GM21576 (cell line): ENCODE results near the gene HEATR3.

Source experiments
- ATAC-seq: cut with Tn5 transposase; IDR thresholded peaks from one replicate; pipeline ENCODE4 v1.9.1; 2021; ENCODE audit warnings: mild to moderate bottlenecking, moderate library complexity; ENCODE audit not compliant: unreplicated experiment

The HEATR3 gene

DNA sequence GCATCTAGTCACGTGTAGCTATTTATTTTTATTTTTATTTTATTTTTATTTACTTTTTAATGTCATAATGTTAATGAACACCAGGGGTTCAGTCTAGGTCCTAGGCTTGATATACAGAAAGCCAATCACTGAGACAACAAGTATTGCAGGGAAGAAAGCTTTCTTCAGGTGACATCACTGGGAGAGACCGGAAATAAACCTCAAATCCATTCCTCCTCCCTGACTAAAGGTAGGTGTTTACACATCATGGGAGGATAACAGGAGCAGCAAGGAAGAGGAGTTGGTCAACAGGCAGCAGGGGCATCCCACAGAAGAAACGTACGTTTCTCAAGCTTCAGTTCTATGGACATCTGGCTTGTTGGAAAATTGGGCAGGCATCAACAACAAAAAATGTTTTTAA, 9.5 kb upstream of the HEATR3 start:
- ATAC-seq: no peak

DNA sequence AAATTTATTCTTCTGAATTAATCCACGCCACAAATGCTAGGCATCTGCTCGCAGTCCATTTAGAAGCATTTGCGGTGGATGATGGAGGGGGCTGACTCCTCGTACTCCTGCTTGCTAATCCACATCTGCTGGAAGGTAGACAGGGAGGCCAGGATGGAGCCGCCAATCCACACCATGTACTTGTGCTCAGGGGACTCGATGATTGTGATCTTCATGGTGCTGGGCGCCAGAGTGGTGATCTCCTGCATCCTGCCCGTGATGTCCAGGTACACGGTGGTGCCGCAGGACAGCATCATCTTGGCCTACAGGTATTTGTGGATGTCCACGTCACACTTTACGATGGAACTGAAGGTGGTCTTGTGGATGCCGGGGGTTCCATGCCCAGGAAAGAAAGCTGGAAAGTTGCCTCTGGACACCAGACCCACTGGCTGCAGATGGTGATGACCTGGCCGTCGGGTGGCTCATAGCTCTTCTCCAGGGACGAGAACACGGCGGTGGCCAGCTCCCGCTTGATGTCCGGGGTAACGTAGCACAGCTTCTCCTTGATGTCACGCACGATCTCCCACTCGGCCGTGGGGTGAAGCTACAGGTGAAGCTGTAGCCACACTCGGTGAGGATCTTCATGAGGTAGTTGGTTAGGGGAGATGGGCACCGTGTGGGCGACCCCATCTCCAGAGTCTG, 7.5 kb upstream of the HEATR3 start:
- no peak for ATAC-seq

DNA sequence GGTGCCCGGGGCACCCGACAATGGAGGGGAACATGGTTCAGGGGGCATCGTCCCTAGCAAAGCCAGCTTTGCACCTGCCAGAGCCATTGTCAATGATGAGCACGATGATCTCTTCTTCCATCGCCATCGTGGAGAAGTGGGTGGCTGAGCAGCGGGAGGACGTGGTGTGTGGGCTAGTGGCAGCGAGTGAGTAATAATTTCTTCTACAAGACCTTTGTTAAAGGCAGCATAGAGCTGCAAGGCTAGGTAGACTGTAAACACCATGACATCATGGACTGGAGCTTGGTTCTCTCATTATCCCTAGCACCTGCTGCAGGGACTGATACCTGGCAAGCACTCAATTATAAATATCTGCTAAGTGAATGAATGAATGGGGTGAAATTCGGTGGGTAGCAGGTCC, 6.7 kb upstream of the HEATR3 start:
- ATAC-seq: no peak

DNA sequence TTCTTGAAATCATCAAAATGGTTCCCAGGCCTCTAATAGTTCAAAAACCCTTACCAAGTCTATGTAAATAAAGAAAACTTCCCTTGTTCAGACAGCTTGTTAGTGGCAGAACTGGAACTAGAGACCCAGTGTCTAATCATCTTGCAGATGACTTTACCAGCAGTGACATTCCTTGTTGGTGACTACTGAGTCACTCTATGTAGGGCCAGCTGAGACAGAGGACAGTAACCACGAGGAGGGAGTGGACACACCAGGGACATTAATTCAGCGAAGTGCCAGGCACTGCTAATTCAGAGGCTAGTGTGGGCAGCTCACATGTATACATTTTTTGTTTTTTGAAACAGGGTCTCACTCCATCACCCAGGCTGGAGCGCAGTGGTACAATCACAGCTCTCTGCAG, 6.1 kb upstream of the HEATR3 start:
- ATAC-seq: no peak

DNA sequence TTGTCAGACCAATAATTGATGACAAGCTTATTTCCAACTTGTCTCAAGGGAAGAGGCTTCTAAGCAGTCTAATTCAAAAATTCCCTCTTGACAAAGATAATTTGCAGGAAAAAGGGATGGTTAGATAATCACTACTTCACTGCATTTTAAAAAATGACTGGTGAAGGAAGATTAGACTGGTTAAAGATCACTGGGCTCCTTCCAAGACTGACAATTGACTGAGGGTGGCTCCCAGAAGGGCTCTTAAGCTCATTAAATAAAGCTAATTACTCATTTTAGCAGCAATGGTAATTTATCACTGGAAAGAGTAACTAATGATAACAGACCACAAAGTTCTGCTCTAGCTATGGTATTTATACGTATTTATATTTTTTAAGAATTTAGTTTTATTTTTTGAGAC, 4.4 kb upstream of the HEATR3 start:
- ATAC-seq: no peak

DNA sequence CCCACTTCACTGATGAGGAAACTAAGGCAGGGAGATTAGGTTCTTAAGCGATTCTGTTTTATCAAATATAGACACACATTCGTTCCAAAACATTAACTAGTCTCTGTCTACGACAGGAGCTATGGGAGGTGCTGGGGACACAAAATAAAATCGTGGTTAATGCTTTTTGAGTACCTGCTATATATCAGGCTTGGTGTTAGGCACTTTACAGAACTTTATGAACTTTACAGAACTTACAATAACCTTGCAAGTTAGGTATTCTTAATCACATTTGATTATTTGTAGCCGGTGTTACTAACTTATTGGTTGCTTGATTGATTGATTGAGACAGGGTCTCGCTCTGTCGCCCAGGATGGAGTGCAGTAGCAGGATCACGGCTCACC, 538 bp upstream of the HEATR3 start:
- no peak for ATAC-seq

DNA sequence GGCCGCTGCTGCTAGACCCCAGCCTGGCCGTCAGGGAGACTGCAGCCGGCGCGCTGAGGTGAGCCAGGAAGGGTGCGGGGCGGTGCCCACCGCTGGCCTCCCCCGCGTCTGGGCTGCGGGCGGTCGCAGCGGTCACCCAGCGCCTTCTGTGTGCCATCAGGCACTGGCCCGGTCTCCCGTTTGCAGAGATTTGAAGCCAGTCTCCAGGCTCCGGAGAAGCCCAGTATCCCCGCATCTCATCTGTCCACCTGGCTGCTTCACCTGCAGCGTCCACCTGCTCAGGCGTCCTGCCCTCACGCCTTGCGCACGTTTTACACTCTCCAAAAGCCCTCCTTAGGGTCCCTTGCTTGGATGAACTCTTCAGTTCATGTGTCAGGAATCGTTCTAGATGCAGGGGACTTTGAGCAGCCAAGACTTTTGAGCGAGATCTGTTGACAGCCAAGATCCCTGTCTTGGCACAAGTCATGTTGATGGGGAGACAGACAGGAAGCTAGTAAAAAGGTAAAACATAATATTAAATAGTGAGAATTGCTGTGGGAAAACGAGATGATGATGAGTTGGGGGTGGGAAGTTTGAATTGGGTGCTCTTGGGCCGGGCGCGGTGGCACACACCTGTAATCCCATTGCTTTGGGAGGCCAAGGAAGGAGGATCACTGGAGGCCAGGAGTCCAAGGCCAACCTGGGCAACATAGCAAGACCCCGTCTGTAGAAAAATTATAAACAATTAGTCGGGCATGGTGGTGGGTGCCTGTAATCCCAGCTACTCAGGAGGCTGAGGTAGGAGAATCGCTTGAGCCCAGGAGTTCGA, 916 bp downstream of the HEATR3 start:
- no peak for ATAC-seq

DNA sequence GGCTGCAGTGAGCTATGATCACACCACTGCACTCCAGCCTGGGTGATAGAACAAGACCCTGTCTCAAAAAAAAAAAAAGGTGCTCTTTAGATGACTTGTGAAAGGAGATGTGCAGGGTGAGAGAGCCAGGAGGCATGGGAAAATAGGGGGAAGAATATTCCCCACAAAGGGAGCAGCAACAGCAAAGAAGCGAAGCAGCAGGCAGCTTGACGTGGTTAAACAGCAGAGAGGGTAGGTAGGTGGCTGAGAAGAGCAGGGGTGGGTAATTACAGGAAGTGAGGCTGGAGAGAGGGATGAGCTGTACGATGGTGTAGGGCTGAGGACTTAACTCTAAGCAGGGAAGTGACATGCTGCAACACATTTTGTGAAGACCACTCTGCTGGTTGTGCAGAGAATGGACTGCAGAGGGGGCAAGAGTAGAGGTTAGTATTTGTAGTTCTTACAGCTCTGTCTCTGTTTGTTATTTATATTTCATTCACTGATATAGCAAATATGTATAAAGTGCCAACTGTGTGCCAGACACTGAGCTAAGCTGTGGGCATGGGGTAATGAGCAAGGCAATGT, 1.6 kb downstream of the HEATR3 start:
- ATAC-seq: peak; percentile 36

DNA sequence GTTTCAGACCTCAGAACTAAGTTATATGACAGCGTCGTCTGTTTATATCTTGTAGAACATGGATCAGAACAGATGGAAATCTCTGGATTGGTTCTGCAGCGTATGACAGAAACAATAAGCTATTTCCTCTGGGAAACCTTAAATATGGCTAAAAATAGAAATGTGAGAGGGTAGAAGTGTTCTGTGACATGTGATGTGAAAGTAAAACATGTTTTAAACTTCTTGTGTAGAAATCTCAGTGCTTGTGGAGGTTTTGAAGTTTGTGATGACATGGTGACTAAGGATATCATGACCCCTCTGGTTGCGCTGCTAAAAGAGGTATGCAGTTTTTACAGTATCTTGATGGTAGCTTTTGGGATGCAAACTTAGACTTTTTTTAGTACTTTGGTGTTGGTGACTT, 2.8 kb downstream of the HEATR3 start:
- no peak for ATAC-seq

DNA sequence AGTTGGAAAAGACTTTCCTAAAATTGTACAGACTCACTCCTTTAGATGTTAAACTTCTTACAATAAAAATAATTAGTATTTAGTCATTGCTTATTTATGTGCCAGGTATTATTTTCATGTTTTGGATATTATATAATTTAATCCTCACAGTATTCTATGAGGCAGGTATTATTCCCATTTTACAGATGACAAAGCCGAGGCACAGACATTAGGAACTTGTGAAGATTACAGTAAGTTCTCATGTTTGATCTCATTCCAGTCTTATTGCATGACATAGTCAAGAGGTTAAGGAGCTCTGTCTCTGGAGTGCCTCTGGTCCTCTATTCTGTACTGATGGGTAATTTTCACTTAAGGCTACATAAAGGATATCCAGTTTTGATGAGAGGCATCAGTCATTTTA, 3.3 kb downstream of the HEATR3 start:
- no peak for ATAC-seq

DNA sequence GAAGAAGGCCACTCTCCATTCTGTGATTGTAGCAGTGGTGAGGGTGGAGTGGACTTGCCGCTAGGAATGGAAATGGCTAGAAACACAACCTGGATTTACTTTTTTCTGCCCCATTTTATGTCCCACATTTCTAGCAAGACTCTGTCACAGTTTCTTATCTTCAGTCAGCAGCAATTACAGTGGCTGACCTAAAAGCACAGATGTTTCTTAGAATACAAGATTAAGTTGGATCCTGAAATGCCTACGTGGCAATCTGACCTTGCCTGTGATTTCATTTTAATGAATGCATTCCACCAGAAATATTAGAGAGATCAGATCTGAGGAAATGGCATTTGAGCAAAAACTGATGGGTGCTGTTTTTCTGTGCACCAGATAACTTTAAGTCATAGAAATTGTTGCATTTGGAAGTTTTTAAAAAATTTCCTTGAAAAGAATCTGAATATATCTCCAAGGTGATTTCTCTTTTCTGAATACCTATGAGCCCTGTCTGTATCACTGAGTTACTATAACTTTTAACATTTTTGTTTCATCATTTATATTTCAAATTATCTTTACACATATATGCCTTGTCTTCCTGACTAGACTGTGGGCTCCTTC, 5.4 kb downstream of the HEATR3 start:
- no peak for ATAC-seq

DNA sequence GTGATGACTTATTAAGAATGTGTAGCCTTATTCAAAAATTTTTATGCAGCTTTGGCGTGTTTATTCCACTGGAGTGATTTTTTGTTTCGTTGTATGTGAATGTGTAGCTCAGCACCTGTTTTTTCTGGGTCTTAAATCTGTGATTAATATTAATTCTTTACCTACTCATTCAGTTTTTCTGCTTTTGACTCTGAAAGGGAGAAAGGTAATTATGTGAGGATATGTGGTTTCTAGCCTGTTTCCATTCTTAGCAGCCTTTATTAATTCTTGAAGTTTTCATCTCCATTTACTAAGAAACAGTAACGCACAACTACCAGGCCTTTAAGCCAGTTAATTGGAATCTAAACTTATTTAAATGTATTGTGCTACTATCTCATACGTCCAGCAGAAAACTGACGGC, 7.0 kb downstream of the HEATR3 start:
- no peak for ATAC-seq

DNA sequence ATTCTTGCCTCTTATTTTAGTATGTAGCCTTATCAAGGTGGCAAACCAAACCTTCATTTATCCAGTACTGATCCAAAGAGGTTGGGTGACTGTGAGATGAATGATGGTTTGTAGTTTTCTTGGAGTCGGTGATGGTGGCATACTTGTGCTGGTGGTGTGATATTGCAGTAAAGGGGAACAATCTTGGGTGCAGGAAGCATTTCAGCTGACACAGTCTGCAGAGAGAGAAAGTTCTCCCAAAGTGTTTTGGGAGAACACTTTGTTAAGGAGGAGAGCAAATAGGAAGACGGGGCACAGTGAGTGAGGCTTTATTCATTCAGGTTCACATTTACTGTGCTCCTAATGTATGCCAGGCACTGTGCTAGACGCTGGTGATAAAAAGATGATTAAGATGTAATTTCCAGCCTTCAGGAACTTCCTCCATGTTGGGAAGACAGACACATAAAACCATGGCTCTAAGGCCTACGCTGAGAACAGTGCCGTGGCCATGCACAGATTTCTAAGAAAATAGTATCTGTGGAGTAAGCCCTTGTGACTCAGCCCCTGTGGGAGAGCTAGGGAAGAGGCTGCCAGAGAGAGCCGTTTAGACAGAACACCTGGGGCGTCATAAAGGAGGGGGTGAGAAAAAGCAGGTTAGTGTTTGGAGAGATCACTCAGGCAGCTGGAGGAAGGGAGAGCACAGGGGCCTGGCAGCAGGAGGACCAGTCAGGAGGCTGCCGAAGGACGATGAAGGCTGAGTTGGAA, 13.8 kb downstream of the HEATR3 start:
- ATAC-seq: no peak

DNA sequence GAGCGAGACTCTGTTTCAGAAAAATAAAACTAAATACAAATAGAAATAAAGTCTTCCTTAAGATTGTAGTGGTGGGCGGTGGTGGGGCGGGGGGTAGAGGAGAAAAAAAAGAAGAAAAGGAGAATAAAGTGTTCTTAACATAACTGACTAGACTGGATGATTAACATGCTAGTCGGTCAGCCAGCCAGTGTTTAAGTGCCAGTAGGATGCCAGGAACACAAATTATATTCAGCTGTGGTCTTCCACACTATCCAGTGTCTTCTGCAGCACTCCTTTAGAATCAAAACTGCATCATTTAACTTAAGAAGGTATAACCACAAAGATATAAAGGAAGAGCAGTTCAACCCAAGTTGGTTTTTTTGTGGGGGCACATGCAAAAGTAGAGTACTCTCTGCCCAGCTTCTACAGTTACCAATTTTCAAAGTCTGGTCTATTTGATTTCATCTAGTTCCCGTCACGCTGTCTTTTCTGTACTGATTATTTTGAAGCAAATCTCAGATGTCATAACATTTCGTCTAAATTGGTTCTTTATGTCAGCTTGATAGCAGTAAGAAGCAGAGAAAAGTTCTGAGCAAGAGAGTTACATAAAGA, 15.8 kb downstream of the HEATR3 start:
- no peak for ATAC-seq

DNA sequence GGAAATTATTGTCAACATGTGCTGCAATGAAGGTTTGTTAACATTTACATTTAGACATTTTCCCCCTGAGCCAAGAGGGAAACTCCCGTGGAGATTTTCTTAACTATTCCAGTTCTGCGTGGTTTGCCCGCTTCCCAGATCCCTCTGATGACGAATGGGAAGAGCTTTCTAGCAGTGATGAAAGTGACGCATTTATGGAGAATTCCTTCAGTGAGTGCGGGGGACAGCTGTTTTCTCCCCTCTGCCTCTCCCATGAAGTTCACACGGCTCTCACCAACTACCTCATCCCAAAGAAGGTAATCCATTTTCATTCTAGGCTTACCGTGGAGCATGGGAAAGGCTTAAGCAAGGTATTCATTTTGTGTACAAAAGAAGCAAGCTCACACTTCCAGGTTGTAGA, 18.2 kb downstream of the HEATR3 start:
- ATAC-seq: no peak

DNA sequence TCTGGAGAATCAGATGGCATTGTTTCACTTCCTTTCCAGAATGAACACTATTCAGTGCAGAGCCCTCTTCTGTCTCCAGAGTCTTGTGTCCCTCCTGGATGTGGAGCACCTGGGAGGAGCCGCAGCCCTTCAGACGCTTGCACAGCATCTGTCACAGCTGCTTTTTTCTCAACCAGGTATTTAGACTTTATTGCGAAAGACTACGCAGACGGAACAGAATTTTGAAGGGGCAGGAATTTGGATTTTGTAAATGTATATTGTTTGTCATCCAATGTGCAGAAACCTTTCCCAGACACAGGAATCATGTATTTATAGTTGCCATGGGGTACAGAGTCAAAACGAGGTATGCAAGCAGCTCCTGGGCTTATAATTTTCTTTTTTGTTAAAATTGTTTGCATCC, 20.4 kb downstream of the HEATR3 start:
- no peak for ATAC-seq

DNA sequence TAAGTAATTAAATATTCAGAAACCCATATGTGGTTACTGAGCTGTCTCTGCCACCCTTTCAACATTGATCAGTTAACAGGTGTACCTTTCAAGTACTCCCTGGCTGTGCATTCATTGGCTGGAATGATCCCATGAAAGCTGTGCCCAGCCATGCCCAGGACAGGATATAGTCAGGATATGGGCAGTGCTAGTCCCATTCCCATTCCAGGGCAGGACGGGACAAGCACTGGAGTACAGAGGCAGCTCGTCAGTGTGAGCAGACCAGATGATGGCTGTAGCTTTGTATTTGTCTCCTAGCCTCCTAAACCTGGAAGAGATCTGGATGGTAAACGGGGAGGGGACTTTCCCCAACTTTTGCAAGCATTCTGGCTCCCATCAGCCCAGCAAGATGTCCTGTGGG, 22.5 kb downstream of the HEATR3 start:
- ATAC-seq: no peak

DNA sequence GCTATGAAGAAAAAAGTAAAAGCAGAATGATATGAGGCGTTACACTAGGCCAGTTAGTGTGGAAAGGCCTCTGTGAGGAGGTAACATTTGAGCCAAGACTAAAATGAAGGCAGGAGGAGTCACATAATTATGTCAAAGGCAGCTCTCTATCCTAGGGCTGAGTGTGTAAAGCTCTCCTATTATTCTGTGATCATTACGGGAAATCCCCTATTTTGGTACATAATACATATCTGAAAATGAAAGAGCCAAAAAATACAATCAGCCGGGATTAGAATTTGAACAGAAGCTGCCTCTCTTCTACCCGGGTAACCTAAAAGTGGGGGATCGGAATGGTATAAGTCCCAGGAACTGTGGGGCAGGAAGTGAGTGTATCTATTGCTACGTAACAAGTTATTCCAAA, 27.1 kb downstream of the HEATR3 start:
- no peak for ATAC-seq

DNA sequence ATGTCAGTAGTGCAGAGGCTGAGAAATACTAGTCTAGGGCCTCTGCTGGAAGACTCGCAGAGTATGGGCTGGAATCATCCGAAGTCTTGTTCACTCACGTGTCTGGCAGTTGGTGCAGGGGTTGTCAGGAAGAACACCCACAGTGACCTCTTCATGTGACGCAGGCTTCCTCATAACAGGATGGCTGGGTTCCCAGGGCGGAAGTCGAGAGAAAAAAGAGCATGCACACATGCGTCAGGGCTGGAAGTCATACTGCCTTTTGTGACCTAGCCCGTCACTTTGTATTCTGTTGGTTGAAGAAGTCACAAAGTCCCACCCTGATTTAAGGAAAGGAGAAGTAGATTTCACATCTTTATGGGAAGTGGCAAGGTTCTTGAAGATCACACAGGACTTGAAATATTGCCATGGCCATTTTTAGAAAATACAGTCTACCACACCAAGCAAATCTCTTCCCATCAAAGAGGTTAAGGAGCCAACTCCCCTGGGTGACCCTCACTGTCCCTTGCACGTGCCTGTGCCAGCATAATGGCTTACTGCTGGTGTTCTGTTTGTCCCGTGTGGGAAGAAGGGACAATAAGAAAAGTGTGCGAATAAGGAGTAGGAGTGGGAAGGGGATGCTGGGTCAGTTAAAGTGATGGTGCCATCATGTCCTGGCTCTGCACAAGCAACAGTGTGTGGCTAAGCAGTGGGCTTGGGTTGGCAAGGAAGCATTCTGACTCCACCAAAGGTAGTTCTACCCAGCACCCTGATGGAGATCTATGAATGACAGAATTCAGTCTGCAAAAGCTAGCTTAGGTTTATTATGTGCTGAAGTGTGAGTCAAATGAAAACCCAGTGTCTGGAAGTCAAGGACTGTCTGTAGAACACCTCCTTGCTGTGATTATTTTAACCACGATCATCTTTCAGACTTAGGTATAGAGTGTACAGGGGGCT, 28.1 kb downstream of the HEATR3 start:
- ATAC-seq: no peak

DNA sequence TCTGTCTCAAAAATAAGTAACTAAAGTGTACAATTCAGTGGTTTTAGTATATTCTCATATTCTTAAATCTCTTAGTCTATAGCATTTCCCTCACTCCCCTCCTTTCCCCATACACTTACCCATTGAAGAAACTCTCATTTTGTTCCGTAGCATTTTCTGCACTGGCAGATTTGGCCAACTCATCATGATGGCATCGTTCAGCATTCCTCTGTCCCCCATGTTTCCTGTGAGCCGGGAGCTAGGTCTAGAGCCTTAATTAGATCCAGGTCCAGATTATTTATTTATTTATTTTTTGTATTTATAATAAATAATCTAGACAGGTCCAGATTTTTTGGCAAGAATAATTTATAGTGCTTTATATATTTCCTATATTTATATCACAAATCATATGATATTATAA, 31.0 kb downstream of the HEATR3 start:
- no peak for ATAC-seq
